ENCODE measurements around the gene ADAMTS13.

Gene ADAMTS13

GRCh38 chr9:133456409-133456808 is 34.2 kb downstream of the ADAMTS13 start:
- no peak for DNase-seq

- DNase-seq: no peak
Observed at GRCh38 chr9:133457233-133457632, 35.1 kb downstream of the ADAMTS13 start.

- DNase-seq: no peak
Observed at GRCh38 chr9:133457748-133458147, 35.6 kb downstream of the ADAMTS13 start.

- DNase-seq: no peak
Observed at GRCh38 chr9:133458643-133459312, 36.6 kb downstream of the ADAMTS13 start.

- DNase-seq: peak; percentile 91
Observed at GRCh38 chr9:133459476-133460404, 37.6 kb downstream of the ADAMTS13 start, which contains the start of gene CACFD1. CACFD1 (plus strand) TSS chr9:133459978; CDS start chr9:133460067, 89 bp downstream.

- DNase-seq: peak; percentile 9
Observed at GRCh38 chr9:133460405-133461175, 38.4 kb downstream of the ADAMTS13 start.

- DNase-seq: no peak
Observed at GRCh38 chr9:133461975-133462374, 39.8 kb downstream of the ADAMTS13 start.

GRCh38 chr9:133463234-133463863 is 41.2 kb downstream of the ADAMTS13 start:
- no peak for DNase-seq

GRCh38 chr9:133463864-133464615 is 41.9 kb downstream of the ADAMTS13 start:
- no peak for DNase-seq

GRCh38 chr9:133464638-133465037 is 42.5 kb downstream of the ADAMTS13 start:
- no peak for DNase-seq

GRCh38 chr9:133465984-133466383 is 43.8 kb downstream of the ADAMTS13 start:
- DNase-seq: no peak

GRCh38 chr9:133467101-133467500 is 44.9 kb downstream of the ADAMTS13 start:
- DNase-seq: no peak

- DNase-seq: no peak
Observed at GRCh38 chr9:133468374-133468773, 46.2 kb downstream of the ADAMTS13 start.

- no peak for DNase-seq
Observed at GRCh38 chr9:133468777-133469421, 46.7 kb downstream of the ADAMTS13 start.

- DNase-seq: no peak
Observed at GRCh38 chr9:133470427-133470924, 48.3 kb downstream of the ADAMTS13 start.

- no peak for DNase-seq
Observed at GRCh38 chr9:133470988-133471387, 48.8 kb downstream of the ADAMTS13 start.

- no peak for DNase-seq
Observed at GRCh38 chr9:133471551-133472276, 49.5 kb downstream of the ADAMTS13 start.

- no peak for DNase-seq
Observed at GRCh38 chr9:133472277-133472645, 50.1 kb downstream of the ADAMTS13 start.

GRCh38 chr9:133472753-133473378 is 50.7 kb downstream of the ADAMTS13 start:
- no peak for DNase-seq

GRCh38 chr9:133473743-133474142 is 51.6 kb downstream of the ADAMTS13 start:
- no peak for DNase-seq

Data from stimulated activated CD4-positive, alpha-beta T cell treated with anti-CD3 and anti-CD28 coated beads, Interleukin-1b, Interleukin-23, amount 100 ng/mL, for 48 hours (primary cell).